CD4-positive, alpha-beta memory T cell (primary cell): ENCODE measurements around the gene EFNB3. TPM values are rescaled to one million over a fixed set of nuclear protein-coding genes. Genes with fewer than 3 reads are reported as not detected.

Experiments used
- CTCF ChIA-PET: fragments of 350-600 bp; sonication (Branson Sonifier 250); formaldehyde crosslinking; loops from one replicate; lab custom pipeline; 2021; ENCODE audit warnings: inconsistent platforms; ENCODE audit not compliant: partially characterized antibody; lab: Charles Lee
- POLR2A ChIA-PET: fragments of 350-600 bp; sonication (Branson Sonifier 250); formaldehyde crosslinking; loops from one replicate; lab custom pipeline; 2021; ENCODE audit not compliant: partially characterized antibody; lab: Charles Lee
- DNase-seq, 5 donors: peaks; one replicate each; pipeline versions ENCODE4 v3.0.0 to v3.0.0-alpha.2; 2020 to 2022; ENCODE audit warnings: mixed read lengths in 1 of 5
- H3K27ac ChIP-seq: one replicate; pipeline ENCODE4 v1.7.0; 2013; ENCODE audit warnings: low read depth, low read length
- H3K27me3 ChIP-seq: 2 replicates; pipeline ENCODE4 v1.7.0; 2013; ENCODE audit warnings: mild to moderate bottlenecking, low read length, moderate library complexity; ENCODE audit not compliant: insufficient read depth
- H3K36me3 ChIP-seq: 2 replicates; pipeline ENCODE4 v1.7.0; 2013; ENCODE audit warnings: mild to moderate bottlenecking, low read length, moderate library complexity; ENCODE audit not compliant: insufficient read depth
- H3K4me1 ChIP-seq: 2 replicates; pipeline ENCODE4 v1.7.0; 2013; ENCODE audit warnings: mild to moderate bottlenecking, low read length, moderate library complexity; ENCODE audit not compliant: insufficient read depth
- H3K4me3 ChIP-seq, 2 donors: one replicate each; pipeline ENCODE4 v1.7.0; 2013; ENCODE audit warnings: low read length in 2 of 2, mild to moderate bottlenecking in 1 of 2
- H3K9me3 ChIP-seq, 2 donors: one replicate each; pipeline ENCODE4 v1.7.0; 2013; ENCODE audit warnings: low read length in 2 of 2, control low read depth in 1 of 2; ENCODE audit not compliant: control insufficient read depth in 1 of 2
- H3K27ac Mint-ChIP-seq, 7 donors: one replicate each; pipeline ENCODE4 v1.8.0; 2020 to 2021; ENCODE audit warnings: mixed read lengths in 7 of 7, mild to moderate bottlenecking in 6 of 7, inconsistent platforms in 3 of 7, moderate library complexity in 3 of 7
- H3K27me3 Mint-ChIP-seq, 2 donors: one replicate each; pipeline ENCODE4 v1.8.0; 2020 to 2021; ENCODE audit warnings: mixed read lengths in 2 of 2
- H3K36me3 Mint-ChIP-seq, 2 donors: one replicate each; pipeline ENCODE4 v1.8.0; 2020 to 2021; ENCODE audit warnings: mixed read lengths in 2 of 2, inconsistent platforms in 1 of 2, mild to moderate bottlenecking in 1 of 2
- H3K4me1 Mint-ChIP-seq, 4 donors: one replicate each; pipeline ENCODE4 v1.8.0; 2020 to 2021; ENCODE audit warnings: mixed read lengths in 4 of 4, mild to moderate bottlenecking in 1 of 4
- H3K4me3 Mint-ChIP-seq, 8 donors: one replicate each; pipeline ENCODE4 v1.8.0; 2020 to 2021; ENCODE audit warnings: mixed read lengths in 8 of 8, mild to moderate bottlenecking in 7 of 8, moderate library complexity in 6 of 8, inconsistent platforms in 3 of 8
- H3K9me3 Mint-ChIP-seq, 8 donors: one replicate each; pipeline ENCODE4 v1.8.0; 2020 to 2021; ENCODE audit warnings: mixed read lengths in 8 of 8, mild to moderate bottlenecking in 5 of 8, inconsistent platforms in 3 of 8, moderate library complexity in 1 of 8
- intact Hi-C: fragments of 100-400 bp; cut with micrococcal nuclease; formaldehyde crosslinking; loops from one replicate; pipeline ENCODE4 v1.15.1; 2023
- polyA plus RNA-seq, 2 donors: library from polyadenylated mRNA; unstranded; fragments of 300-500 nt; fragmentation: Illumina TruSeq; gene quantifications; one replicate each; pipeline ENCODE4 v1.2.3, GENCODE V29; 2021
- total RNA-seq, 2 experiments: library from RNA; stranded (reverse); gene quantifications; one replicate each; pipeline ENCODE4 v1.2.3, GENCODE V29; 2021

The EFNB3 gene
- total and polyA plus RNA-seq, 4 experiments from 2014 or later, result 0.09 to 0.11 TPM; not detected in 2

DNA sequence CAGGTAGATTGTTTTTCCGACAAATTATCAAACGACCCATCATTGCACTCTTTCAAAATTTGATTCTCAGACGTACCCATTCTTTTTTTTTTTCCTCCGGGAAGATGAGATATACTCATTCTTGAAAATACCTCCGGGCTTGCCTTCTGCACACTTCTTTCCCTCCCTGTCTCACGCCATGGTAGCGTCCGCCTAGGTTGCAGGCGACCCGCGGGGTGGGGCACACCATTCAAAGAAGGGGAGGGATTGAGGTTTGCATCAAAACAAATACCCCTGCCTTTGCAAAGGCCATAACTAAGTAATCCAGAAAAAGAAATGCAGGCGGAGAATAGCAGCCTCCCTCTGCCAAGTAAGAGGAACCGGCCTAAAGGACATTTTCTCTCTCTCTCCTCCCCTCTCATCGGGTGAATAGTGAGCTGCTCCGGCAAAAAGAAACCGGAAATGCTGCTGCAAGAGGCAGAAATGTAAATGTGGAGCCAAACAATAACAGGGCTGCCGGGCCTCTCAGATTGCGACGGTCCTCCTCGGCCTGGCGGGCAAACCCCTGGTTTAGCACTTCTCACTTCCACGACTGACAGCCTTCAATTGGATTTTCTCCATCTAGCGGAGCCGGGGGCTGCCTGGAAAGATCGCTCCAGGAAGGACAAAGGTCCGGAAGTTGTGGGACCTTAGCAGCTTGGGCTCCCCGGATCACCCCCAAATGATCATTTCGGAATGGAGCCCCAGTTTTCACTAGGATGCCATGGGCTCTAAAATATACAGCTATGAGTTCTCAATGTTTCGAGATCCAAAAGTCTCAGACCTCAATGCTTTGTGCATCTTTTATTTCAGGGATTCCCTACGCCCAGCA is 18.6 kb upstream of the EFNB3 start:
- peak; percentile 86 to 94 (median 92) for DNase-seq
- Mint-ChIP-seq H3K9me3 (peaks cover 0 to 10% (median 0%) of the 10 kb centered on the region in 8 donors), H3K4me1 (peaks cover 19 to 59% (median 41%) of the 10 kb centered on the region in 4 donors), H3K4me3 (peak overlapping the region; percentile 93 to 98 (median 96)), H3K36me3 (peaks cover 8 to 40% of the 10 kb centered on the region in 2 donors), H3K27ac (peak overlapping the region; percentile 98 to 100 (median 99)), H3K27me3 (no peaks in the 10 kb centered on the region)
- Histone ChIP-seq H3K4me1 (peaks cover 40% of the 10 kb centered on the region), H3K36me3 (no peaks in the 10 kb centered on the region), H3K27me3 (no peaks in the 10 kb centered on the region), H3K27ac (peak overlapping the region; percentile 99), H3K4me3 (peak overlapping the region; percentile 100), H3K9me3 (no peaks in the 10 kb centered on the region)
- intact Hi-C loops, result loop anchor here (1.0 to 5.0 kb wide), 12 partner anchors 59 to 639 kb away; partner anchors contain the start of genes KCTD11, MPDU1, NAA38 and POLR2A
- ChIA-PET POLR2A (interaction anchor here (0.6 to 6.8 kb wide), 69 partner anchors 10 to 1267 kb away, joined by 3 to 116 read pairs (median 6); partner anchors contain the start of genes ACAP1, ATP1B2, CD68 and CNTROB), CTCF (interaction anchor here (0.6 to 6.4 kb wide), 40 partner anchors 7 to 641 kb away, joined by 3 to 56 read pairs (median 4); partner anchors contain the start of genes ATP1B2, FXR2, MPDU1 and NEURL4)

DNA sequence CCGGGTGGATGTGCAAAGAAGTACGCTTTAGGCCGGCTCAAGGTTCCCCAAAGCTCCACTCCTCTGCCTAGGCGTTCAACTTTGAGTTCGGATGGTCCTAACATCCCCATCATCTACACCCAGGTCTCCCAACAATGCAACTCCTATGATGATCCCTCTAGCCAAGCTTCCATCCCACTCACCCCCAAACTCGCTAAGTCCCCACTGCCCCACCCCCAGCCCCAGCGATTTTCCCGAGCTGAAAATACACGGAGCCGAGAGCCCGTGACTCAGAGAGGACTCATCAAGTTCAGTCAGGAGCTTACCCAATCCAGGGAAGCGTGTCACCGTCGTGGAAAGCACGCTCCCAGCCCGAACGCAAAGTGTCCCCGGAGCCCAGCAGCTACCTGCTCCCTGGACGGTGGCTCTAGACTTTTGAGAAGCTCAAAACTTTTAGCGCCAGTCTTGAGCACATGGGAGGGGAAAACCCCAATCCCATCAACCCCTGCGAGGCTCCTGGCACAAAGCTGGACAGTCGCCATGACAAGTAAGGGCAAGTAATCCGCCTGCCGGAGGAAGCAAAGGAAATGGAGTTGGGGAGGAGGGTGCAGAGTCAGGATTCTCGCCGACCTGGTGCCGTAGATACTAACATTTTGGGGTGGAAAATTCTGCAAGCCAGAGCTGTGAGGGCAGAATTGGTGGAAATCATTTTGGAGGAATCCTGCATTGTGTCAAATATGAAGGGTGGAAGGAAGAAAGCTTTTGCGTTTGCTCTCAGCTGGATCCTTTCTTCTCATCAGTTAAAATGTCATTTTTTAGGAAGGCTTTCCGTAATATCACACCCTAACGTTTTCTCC is 17.7 kb upstream of the EFNB3 start, which contains the start of gene TP53:
TP53 (minus strand) TSS at position 419 of the 836 bp plus-strand sequence. CDS start 10,896 bp downstream, outside the sequence.
- H3K4me1 Mint-ChIP-seq, result peaks cover 19 to 57% (median 41%) of the 10 kb centered on the region in 4 donors
- H3K36me3 ChIP-seq, result no peaks in the 10 kb centered on the region
- POLR2A ChIA-PET, result interaction anchor here (0.6 to 6.8 kb wide), 67 partner anchors 8 to 1267 kb away, joined by 3 to 116 read pairs (median 6); partner anchors contain the start of genes ACAP1, ATP1B2, CD68 and CNTROB
- H3K36me3 Mint-ChIP-seq, result peaks cover 8 to 40% of the 10 kb centered on the region in 2 donors
- peak; percentile 86 to 95 (median 89) for DNase-seq
- H3K27ac ChIP-seq, result peak within 1 kb of the TSS; percentile 99
- H3K4me1 ChIP-seq, result peaks cover 40% of the 10 kb centered on the region
- peaks cover 0 to 10% (median 0%) of the 10 kb centered on the region in 8 donors for H3K9me3 Mint-ChIP-seq
- intact Hi-C loops, result loop anchor here (2.0 to 5.0 kb wide), 6 partner anchors 155 to 640 kb away; partner anchors contain the start of genes KCTD11 and POLR2A
- CTCF ChIA-PET, result interaction anchor here (0.6 to 6.4 kb wide), 48 partner anchors 8 to 641 kb away, joined by 3 to 56 read pairs (median 4); partner anchors contain the start of genes ACAP1, ALOXE3, ATP1B2 and FXR2
- no peaks in the 10 kb centered on the region for H3K27me3 Mint-ChIP-seq
- H3K27me3 ChIP-seq, result no peaks in the 10 kb centered on the region
- H3K9me3 ChIP-seq, result no peaks in the 10 kb centered on the region
- peak within 1 kb of the TSS; percentile 98 to 100 (median 99) for H3K27ac Mint-ChIP-seq
- H3K4me3 Mint-ChIP-seq, result peak within 1 kb of the TSS; percentile 93 to 98 (median 96)
- H3K4me3 ChIP-seq, result peak within 1 kb of the TSS; percentile 100

DNA sequence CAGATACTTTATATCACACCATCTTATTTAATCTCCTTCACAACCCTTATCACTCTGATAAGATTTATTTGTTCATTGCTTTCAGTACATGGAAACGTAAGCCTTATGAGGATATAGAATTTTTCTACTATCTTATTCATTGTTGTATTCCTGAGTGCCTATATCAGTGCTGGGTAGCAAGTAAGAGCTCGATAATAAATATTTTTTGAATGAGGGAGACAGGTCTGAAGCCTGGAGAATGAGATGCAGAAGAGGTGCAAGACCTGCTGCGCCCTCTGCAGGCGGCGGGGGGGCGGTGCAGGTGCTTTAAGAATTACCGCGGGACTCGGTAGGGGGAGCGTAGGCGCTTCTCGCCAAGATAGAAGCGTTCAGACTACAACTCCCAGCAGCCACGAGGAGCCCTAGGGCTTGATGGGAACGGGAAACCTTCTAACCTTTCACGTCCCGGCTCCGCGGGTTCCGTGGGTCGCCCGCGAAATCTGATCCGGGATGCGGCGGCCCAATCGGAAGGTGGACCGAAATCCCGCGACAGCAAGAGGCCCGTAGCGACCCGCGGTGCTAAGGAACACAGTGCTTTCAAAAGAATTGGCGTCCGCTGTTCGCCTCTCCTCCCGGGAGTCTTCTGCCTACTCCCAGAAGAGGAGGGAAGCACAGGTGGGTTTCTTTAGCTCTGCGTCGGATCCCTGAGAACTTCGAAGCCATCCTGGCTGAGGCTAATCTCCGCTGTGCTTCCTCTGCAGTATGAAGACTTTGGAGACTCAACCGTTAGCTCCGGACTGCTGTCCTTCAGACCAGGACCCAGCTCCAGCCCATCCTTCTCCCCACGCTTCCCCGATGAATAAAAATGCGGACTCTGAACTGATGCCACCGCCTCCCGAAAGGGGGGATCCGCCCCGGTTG is 16.8 kb upstream of the EFNB3 start, which contains the start of gene WRAP53:
WRAP53 (plus strand) TSS at position 570 of the 900 bp plus-strand sequence; CDS start at position 742, 172 bp downstream.
- Mint-ChIP-seq H3K36me3 (peaks cover 11 to 44% of the 10 kb centered on the region in 2 donors), H3K27ac (peak within 1 kb of the TSS; percentile 98 to 100 (median 99)), H3K9me3 (peaks cover 0 to 10% (median 0%) of the 10 kb centered on the region in 8 donors), H3K4me1 (peaks cover 18 to 53% (median 40%) of the 10 kb centered on the region in 4 donors), H3K27me3 (no peaks in the 10 kb centered on the region), H3K4me3 (peak within 1 kb of the TSS; percentile 93 to 98 (median 96))
- DNase-seq, result peak; percentile 95 to 97 (median 96)
- CTCF ChIA-PET, result interaction anchor here (0.6 to 6.4 kb wide), 44 partner anchors 9 to 642 kb away, joined by 3 to 56 read pairs (median 5); partner anchors contain the start of genes ACAP1, ALOXE3, ATP1B2 and FXR2
- intact Hi-C loops, result loop anchor here (1.0 to 5.0 kb wide), 13 partner anchors 38 to 641 kb away; partner anchors contain the start of genes ATP1B2, KCTD11, POLR2A and SENP3
- POLR2A ChIA-PET, result interaction anchor here (0.5 to 6.8 kb wide), 50 partner anchors 9 to 676 kb away, joined by 3 to 116 read pairs (median 11); partner anchors contain the start of genes ACAP1, ATP1B2, CD68 and CNTROB
- Histone ChIP-seq H3K27ac (peak within 1 kb of the TSS; percentile 99), H3K9me3 (no peaks in the 10 kb centered on the region), H3K27me3 (no peaks in the 10 kb centered on the region), H3K4me3 (peak within 1 kb of the TSS; percentile 100), H3K4me1 (peaks cover 40% of the 10 kb centered on the region), H3K36me3 (no peaks in the 10 kb centered on the region)

DNA sequence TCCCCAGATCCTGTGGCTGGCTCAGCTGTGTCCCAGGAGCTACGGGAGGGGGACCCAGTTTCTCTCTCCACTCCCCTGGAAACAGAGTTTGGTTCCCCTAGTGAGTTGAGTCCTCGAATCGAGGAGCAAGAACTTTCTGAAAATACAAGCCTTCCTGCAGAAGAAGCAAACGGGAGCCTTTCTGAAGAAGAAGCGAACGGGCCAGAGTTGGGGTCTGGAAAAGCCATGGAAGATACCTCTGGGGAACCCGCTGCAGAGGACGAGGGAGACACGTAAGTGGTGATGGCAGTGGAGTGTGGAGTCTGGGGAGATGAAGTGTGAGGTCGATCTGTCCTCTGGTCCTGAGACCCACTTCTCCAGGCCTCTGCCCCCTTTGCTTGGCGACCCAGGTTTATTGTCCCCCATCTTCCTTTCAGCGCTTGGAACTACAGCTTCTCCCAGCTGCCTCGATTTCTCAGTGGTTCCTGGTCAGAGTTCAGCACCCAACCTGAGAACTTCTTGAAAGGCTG is 16.1 kb upstream of the EFNB3 start:
- Mint-ChIP-seq H3K27ac (peak overlapping the region; percentile 41 to 100 (median 99)), H3K27me3 (no peaks in the 10 kb centered on the region), H3K9me3 (peaks cover 0 to 10% (median 0%) of the 10 kb centered on the region in 8 donors), H3K36me3 (peaks cover 15 to 45% of the 10 kb centered on the region in 2 donors), H3K4me3 (peak overlapping the region; percentile 93 to 98 (median 96)), H3K4me1 (peaks cover 17 to 50% (median 40%) of the 10 kb centered on the region in 4 donors)
- intact Hi-C loops, result loop anchor here (1.0 to 5.0 kb wide), 11 partner anchors 39 to 642 kb away; partner anchors contain the start of genes ATP1B2, KCTD11, SENP3 and TMEM102
- CTCF ChIA-PET, result interaction anchor here (1.2 to 6.4 kb wide), 14 partner anchors 14 to 353 kb away, joined by 3 to 56 read pairs (median 11); partner anchors contain the start of genes ACAP1, FXR2, MPDU1 and SAT2
- no peaks in the 10 kb centered on the region for H3K36me3 ChIP-seq
- POLR2A ChIA-PET, result interaction anchor here (1.5 to 6.8 kb wide), 15 partner anchors 10 to 643 kb away, joined by 5 to 116 read pairs (median 42); partner anchors contain the start of genes ATP1B2, FXR2, MPDU1 and POLR2A
- peak overlapping the region; percentile 78 for H3K27ac ChIP-seq
- H3K9me3 ChIP-seq, result no peaks in the 10 kb centered on the region
- H3K4me1 ChIP-seq, result peaks cover 35% of the 10 kb centered on the region
- no peak for DNase-seq
- peak overlapping the region; percentile 63 to 100 for H3K4me3 ChIP-seq
- no peaks in the 10 kb centered on the region for H3K27me3 ChIP-seq

DNA sequence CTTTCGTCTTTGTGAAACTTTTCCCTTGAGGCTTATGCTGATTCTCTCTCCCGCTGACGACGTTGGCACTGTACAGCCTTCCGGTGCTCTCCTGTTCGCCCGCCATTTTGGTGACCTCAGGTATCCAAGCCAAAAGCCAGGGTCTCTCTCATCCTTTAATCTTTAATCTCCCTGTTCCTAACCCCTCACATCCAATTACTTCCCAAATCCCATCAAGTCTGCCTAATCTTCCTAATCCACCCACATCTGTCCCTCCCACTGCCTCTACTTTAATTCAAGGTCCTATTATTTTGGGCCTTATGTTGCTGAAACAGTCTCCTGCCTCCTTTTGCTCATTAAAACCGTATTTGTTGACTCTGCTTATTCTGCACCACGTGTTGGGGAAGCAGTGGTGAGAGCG is 9.4 kb upstream of the EFNB3 start:
- no peak overlapping the region for H3K4me3 ChIP-seq
- Mint-ChIP-seq H3K4me1 (peaks cover 0 to 2% (median 0%) of the 10 kb centered on the region in 4 donors), H3K27ac (no peak overlapping the region), H3K9me3 (no peaks in the 10 kb centered on the region), H3K36me3 (peaks cover 30 to 42% of the 10 kb centered on the region in 2 donors), H3K27me3 (no peaks in the 10 kb centered on the region), H3K4me3 (no peak overlapping the region)
- H3K27me3 ChIP-seq, result no peaks in the 10 kb centered on the region
- no peaks in the 10 kb centered on the region for H3K9me3 ChIP-seq
- CTCF ChIA-PET, result no interaction called here
- intact Hi-C loops, result no loop called here
- POLR2A ChIA-PET, result no interaction called here
- H3K36me3 ChIP-seq, result no peaks in the 10 kb centered on the region
- H3K27ac ChIP-seq, result no peak overlapping the region
- DNase-seq, result no peak
- no peaks in the 10 kb centered on the region for H3K4me1 ChIP-seq
